GM18867 (cell line): Measurements from ENCODE around the gene SALL3.
"Not testable (repeated sequence)": the region's sequence is repeated elsewhere in the genome, so short reads cannot be mapped to it uniquely, and the experiment has no call there.

Experiments used
- ATAC-seq: cut with Tn5 transposase; IDR thresholded peaks from one replicate; pipeline ENCODE4 v1.9.1; 2021; ENCODE audit warnings: mild to moderate bottlenecking, moderate library complexity; ENCODE audit not compliant: unreplicated experiment

The SALL3 gene

DNA sequence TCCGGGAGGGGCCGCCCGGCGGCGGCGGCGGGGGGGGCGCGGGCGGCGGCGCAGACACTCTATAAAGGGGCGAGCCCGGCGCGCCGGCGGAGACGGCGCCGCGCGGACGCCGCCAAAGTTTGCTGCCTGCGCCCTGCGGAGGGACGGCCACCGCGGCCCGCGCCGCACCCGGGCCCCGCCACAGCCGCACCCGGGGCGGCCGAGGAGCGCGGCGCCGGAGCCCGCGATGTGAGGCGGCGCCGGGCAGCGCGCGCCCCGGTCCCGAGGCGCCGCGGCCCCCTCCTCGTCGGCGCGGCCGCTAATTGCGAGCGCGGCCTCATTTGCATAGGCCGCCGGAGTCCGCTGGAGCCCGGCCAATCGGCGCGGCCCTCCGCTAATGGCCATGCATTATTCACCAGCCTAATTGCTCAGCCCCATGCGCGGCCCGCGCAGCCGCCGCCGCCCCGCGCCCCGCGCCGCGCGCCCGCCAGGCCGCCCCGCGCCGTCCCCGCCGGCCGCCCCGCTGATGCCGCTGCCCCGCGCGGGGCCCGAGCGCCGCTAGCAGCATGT lies at the start of gene SALL3:
Gene SALL3 (plus strand): TSS at position 89 of the 549 bp plus-strand sequence. CDS start 457 bp downstream, at position 546.
- ATAC-seq, result no peak

DNA sequence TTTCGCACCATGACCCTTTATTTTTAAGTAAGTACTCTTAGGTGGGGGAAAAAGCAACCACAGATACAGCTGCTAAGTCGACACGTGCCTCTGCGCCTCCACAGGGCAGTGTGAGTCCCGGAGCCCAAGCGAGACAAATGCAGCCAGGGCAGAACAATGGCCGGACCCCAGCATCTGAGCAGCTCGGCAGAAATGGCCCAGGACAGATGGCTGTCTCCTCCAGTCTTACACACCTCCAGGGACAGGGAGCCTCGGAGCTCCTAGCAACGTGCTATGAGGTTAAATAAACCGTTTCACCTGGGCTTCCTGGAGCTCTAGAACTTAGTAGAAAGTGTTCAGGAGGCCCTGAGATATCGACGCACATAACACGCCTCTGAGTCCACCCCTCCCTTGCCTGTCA lies 47.3 kb upstream of the SALL3 start:
- no peak for ATAC-seq

DNA sequence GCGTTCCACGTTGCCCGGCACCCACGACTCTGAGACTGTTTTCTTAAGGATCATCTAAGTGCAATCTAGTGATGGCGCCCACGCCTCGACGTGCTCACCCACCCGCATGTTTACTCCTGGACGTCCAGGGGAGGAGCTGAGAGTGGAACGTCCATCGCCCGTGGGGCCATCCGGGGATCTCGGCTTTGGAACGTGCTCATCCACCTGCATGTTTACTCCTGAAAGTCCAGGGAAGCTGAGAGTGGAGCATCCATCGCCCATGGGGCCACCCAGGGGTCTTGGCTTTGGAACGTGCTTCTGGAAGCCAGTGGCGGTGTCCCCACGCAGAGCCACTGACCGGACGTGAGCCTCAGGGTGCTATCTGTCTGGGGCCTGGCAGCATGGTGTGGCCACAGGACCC lies 45.6 kb upstream of the SALL3 start:
- no peak for ATAC-seq

DNA sequence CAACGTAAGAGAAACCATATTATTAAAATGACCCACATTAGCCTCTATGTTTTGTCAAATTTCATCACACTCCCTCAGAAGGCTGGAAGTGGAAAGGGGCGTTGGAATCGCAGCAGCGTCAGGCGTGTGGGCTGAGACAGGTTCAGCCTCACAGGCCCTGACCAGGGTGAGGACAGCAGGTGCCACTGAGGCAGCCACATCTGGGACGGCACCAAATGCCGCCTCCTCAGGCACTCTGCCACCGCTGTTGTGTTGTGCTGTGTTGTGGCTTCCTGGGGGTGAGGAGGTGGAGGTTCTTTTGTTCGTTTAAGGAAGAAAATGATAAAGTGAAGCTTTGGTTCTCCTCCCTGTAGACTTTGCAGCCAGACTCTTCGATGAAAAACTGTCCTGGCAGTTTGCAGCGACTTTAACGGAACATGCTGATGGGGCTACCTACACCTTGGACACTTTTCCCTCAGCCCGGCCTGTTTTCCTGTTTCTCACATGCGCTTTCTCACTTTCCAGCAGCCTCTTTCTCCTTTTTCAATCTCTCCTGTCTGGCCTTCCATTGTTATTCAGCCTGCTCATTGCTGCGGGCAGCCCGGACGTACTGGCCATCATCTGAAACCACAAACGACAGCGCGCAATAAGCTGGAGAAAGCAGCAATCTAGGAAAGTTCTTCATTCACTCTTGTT lies 44.9 kb upstream of the SALL3 start:
- ATAC-seq, result no peak

DNA sequence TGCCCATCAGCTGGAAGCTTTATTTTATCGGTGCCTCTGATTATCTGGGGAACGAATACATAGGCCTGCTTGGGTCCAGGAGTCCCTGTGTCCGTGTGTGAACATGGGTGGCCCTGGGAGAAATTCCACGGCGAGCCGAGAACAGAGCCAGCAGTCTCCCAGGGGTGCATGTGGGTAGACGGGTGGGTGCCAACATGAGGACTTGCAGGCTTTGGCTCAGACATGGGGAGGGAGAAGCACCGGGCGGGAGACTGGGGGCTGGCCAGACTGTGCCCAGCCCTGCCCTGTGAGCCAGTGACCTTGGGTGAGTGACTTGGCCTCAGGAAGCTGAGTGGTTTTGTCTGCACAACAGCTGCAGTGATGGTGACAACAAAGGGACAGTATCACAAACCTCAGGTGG lies 44.2 kb upstream of the SALL3 start:
- ATAC-seq, result no peak

DNA sequence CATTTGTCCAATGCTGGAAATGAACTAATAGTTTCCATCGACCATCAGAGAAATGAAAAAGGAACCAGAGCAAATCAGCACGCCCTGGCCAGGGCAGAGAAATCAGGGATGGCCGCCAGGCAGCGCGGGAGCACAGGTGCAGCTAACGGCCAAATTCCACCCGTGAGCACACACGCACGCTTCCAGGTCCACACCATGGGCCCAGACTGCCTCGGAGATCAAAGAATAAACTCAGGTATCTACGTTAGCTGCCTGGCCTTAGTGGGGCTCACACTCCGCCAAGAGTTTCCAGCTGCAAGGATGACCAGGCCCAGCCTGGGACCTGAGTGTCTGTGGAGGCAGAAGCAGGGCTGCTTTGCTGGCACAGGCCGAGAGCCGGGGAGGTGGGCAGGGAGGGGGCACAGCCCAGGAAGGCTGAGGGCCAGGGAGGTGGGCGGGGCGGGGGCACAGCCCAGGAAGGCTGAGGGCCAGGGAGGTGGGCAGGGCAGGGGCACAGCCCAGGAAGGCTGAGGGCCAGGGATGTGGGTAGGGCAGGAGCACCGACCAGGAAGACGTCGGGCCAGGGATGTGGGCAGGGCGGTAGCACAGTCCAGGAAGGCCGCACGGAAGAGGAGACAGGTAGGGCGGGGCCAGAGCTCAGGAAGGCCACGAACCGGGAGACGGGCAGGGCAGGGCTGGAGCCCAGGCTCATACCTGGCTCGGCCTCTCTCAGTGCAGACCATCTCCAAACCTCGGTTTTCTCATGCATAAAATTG lies 43.2 kb upstream of the SALL3 start:
- ATAC-seq, result no peak

DNA sequence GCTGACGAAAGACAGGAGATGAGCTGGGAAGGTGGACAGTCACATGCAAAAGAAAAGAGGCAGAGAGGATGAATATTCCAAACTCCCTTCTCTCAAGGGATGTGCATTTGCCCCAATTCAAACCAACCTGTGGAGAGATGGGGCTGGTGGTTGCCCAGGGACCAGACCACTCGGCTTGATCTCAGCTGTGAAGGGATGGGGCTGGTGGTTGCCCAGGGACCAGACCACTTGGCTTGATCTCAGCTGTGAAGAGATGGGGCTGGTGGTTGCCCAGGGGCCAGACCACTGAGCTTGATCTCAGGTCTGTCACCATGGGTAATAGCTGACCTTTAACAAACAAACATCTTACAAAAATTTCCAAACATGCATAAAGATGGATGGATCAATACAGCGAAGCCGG lies 42.5 kb upstream of the SALL3 start:
- ATAC-seq, result no peak

DNA sequence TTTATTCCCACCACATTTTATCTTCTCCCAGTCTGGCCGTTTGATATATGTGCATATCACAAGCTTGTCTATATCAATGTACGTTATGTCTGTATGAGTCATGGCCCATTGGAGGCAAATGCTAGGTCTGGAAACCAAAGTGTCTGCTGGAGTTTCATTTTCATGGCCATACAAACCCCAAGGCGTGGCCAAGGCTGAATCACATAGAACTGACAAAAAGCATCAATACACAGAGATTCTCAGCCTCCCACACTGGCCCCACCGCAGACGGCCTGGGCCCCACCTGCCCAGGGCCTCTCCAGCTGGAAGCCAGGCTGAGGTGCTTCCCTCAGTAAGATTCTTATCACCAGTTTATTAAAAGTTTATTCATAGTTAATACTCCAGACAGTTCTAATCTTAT lies 40.5 kb upstream of the SALL3 start:
- ATAC-seq, result no peak

DNA sequence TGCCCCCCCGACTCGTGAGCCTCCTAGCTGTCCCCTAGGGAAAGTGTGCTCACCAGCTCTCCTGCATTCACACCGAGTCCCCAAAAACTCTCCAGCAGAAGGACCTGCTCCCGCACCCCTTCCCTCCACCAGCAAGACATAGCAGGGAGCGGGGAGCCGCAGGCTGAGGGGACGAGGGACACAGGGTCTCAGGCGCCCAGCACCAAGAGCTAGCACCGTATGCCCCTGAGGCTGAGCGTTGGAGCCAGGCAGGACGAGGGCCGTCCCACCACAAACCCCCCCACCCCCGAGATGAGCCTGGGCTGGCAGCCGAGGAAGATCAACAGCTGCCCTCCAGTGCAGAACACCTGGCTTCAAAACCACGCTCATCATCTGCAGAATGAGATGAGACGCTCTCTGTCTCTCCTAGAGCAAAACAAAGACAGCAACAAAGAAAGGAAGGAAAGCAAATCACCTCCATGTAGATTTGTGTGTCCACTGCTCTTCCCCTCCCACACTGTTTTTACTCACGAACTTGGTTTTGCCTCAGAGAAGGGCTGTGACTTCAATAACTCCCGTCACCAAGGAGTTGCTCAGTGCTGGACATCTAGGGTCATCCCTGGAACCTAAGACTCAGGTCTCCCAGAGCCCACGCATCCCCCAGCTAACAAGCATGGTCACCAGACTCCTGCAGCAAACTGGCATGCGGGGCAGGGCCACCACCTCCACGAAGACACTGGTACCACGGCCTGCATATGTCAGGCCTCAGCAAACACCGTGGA lies 39.7 kb upstream of the SALL3 start:
- ATAC-seq, result no peak

DNA sequence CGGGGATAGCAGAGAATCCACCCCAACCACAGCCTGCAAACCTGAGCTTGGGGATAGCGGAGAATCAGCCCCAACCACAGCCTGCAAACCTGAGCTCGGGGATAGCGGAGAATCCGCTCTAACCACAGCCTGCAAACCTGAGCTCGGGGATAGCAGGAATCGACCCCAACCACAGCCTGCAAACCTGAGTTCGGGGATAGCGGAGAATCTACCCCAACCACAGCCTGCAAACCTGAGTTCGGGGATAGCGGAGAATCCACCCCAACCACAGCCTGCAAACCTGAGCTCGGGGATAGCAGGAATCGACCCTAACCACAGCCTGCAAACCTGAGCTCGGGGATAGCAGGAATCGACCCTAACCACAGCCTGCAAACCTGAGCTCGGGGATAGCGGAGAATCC lies 37.4 kb upstream of the SALL3 start:
- not testable (repeated sequence) for ATAC-seq

DNA sequence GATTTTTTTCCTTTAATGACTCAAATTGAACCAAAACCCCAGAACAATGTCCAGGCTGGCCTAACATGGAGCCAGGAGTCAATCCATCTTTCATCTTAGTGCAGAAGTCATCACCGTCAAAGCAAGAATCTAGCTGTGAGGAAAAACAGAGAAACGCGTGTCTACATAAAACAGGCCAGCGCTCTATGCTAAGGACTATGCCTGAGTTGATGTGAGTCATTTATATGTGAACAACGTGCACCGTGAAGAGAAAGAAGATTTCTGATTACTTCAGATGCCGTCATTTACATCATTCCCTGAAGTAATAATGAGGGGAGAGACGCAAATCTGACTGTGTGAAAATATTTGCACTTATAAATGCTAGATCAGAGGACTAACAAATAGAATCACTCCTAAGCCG lies 34.0 kb upstream of the SALL3 start:
- no peak for ATAC-seq

DNA sequence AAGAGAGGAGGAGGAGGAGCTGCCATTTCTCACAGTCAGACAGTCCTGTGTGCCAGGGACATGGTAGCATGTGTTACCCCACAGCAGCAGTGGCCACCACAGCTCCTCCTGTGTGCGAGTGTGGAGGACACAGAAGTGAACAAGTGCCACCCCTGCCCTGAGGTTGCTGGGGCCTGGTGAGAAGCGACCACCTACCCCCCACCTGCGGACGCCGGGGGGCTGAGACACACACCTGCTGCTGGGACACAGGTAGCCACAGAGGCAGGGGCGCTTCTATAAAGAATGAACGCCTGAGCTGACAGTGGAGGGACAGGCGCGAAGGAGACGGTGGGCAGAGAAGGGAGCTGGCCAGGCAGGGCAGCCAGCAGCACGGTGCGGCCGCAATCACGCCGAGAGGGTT lies 32.3 kb upstream of the SALL3 start:
- no peak for ATAC-seq

DNA sequence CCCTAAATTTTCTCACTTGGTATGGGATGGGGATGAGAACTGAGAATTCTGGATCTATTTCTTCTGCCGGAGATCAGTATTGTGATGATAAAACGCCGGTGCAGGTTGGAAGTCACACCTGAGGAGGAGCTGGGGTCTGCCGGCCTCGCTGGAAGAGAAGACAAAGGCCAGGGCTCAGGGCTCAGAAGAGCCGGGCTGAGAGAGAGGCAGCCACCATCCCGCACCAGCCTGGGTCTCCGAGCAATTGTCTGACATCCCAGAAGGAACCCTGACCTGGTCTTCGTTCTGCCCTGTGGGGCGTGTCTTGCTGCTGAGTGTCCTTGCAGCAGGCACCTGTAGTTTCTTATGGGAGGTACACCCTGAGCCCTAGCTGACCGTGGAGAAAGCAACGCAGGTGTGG lies 31.4 kb upstream of the SALL3 start:
- ATAC-seq, result no peak

DNA sequence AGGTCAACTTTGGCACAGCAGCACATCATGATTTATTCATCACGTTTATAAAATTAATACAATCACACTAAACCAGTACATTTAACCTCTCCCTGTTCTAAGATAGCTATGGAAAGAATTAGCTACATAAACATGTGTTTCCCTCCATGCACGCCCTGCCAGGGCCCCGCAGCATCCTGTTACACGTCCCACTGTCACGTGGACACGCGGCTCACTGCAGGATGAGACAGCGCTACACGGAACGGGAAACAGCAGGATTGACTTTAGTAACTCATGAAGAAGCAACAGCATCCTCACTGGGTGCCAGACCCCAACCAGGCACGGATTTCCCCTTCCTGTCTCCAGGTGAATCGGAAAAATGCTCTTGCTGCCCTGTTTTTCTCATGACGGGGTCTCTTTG lies 30.9 kb upstream of the SALL3 start:
- ATAC-seq, result no peak

DNA sequence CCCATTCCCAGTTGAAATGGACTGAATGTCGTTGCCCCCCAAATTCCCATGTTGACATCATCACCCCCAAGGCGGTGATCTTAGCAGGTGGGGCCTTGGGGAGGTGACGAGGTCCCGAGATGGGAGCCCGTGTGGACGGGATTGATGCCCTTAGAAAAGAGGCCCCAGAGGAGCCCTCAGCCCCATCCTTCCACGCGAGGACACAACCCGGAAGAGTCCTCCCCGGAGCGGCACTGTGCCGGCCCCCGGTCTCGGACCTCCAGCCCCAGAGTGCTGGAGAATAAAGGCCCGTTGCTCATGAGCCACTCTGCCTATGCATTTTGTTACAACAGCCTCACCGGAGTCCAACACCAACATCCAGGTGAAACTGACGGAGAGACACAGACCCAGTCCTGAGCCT lies 30.4 kb upstream of the SALL3 start:
- ATAC-seq, result no peak

DNA sequence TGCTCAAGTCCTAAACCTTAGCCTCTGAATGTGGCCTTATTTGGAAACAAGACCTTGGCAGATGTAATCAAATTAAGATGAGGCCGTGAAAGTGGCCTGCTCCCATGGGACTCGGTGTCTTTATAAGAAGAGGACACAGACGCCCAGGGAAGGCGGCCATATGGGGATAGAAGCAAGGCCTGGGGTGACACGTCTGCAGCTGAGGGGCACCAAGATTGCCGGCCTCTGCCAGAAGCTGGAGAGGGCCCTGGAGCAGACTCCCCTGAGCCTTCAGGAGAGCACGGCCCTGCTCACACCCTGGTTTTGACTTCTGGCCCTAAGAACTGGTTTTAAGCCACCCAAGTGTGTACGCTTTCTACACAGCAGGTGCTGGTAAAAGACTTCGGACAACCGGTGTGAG lies 29.2 kb upstream of the SALL3 start:
- no peak for ATAC-seq

DNA sequence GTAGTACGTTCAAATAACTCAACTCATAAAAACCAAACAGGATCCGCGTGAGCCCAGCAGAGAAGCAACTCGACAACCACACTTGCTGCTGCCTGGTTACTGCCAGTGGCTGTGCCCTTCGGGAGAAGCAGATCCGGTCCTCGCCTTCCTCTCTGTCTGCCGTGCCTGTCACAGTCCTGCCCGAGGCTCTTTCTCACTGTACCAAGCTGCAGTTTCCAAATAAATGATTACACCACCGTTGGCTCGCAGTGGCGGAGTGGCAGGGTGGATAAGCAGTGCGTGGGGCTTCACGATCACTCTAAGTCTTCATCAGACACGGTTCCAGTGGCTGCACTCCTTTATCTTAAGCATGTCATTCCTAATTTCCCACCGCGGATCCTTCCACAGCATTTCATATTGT lies 26.1 kb upstream of the SALL3 start:
- no peak for ATAC-seq

DNA sequence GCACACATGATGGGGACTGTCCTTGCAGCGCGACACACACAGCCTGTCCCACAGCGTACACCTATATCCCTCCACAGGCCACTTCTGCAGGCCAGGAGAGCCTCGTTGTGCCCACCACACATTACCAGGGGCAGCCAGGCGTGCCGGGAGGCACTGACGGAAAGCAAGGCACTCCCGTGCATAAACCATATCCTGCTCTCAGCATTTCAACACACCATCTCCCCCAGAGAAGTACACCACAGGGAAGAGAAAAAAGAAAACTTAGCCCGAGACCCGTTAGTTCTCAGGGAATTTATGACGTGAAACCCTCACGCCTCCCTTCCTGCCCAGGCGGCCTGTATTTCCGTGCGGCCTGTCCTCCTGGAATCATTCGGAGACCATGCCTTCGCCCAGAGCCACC lies 24.6 kb upstream of the SALL3 start:
- ATAC-seq, result no peak

DNA sequence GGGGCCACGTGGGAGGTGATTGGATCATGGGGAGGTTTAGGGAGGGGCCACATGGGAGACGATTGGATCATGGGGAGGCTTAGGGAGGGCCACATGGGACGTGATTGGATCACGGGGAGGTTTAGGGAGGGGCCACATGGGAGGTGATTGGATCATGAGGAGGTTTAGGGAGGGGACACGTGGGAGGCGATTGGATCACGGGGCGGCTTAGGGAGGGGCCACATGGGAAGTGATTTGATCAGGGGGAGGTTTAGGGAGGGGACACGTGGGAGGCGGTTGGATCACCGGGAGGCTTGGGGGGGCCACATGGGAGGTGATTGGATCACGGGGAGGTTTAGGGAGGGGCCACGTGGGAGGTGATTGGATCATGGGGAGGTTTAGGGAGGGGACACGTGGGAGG lies 22.5 kb upstream of the SALL3 start:
- no peak for ATAC-seq

DNA sequence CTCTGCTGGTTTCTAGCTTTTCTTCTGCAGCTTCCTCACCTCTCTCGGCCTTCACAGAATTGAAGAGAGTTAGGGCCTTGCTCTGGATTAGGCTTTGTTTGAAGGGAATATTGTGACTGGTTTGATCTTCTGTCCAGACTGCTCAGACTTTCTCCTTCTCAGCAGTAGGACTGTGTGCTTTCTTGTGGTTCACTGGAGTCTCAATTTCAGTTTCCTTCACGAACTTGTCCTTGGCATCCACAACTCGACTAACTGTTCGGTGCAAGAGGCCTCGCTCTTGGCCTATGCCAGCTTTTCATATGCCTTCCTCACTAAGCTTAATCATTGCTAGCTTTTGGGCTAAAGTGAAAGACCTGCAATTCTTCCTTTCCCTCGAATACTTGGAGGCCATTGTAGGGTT lies 18.9 kb upstream of the SALL3 start:
- no peak for ATAC-seq

DNA sequence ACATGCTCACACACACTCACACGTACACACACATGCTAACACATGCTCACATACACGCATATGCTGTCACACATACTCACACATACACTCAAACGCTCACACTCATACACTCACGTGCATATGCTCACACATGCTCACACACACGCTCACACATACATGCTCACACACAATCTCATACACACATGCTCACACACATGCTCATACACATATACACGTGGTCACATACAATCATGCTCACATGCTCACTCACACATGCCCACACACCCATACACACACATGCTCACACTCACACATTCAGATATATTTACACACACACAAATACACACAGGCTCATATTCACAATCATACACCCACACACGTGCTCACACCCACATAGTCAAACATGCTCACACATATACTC lies 17.5 kb upstream of the SALL3 start:
- ATAC-seq, result no peak

DNA sequence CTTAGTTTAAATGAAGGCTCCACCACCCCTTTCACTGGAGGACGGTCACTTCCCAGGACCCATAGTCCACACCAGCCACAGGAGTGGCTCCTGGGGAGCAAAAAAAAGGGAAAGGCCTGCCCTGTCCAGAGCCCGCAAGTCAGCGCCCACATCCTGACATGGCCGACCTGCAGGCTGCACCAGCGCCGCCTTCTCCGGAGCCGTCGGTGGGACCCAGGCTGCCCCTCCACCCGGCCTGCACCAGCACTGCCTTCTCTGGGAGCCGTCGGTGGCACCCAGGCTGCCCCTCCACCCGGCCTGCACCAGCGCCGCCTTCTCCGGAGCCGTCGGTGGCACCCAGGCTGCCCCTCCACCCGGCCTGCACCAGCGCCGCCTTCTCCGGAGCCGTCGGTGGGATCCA lies 14.9 kb upstream of the SALL3 start:
- not testable (repeated sequence) for ATAC-seq
